HL-60 (cell line): Measurements from ENCODE around the gene TP53I3.
A peak's percentile ranks its signal among the peaks of the same experiment; 100 is the strongest.

Experiments
- DNase-seq, 2 experiments: peaks; one replicate each; pipeline ENCODE4 v3.0.0-alpha.2; 2010 to 2020; ENCODE audit warnings: low read depth in 1 of 2, low spot score in 1 of 2
- H3K27ac ChIP-seq: fragments of 250-450 bp; sonication (Bioruptor Pico); replicated peaks from 2 replicates; pipeline ENCODE4 v1.5.1; 2020; ENCODE audit warnings: mild to moderate bottlenecking, moderate library complexity
- H3K27me3 ChIP-seq: fragments of 250-450 bp; sonication (Bioruptor Pico); 2 replicates; pipeline ENCODE4 v1.5.1; 2021; ENCODE audit warnings: mild to moderate bottlenecking, moderate library complexity; ENCODE audit not compliant: insufficient read depth, poor library complexity, severe bottlenecking
- H3K4me3 ChIP-seq: replicated peaks from 2 replicates; pipeline ENCODE4 v1.5.1; 2011; ENCODE audit warnings: mild to moderate bottlenecking, control low read depth, low read length; ENCODE audit not compliant: insufficient read depth
- CTCF ChIP-seq: IDR thresholded peaks from one replicate; pipeline ENCODE4 v1.5.1; 2011; ENCODE audit warnings: low read length, control low read depth, inconsistent platforms; ENCODE audit not compliant: insufficient read depth
- GABPA ChIP-seq: IDR thresholded peaks from 2 replicates; pipeline ENCODE4 v1.6.1; 2012; ENCODE audit warnings: low read depth
- POLR2AphosphoS5 ChIP-seq: IDR thresholded peaks from 2 replicates; pipeline ENCODE4 v1.6.1; 2012; ENCODE audit warnings: low read depth
- REST ChIP-seq: IDR thresholded peaks from 2 replicates; pipeline ENCODE4 v1.6.1; 2012; ENCODE audit warnings: low read depth; ENCODE audit not compliant: insufficient replicate concordance
- SPI1 ChIP-seq: IDR thresholded peaks from 2 replicates; pipeline ENCODE4 v1.6.1; 2012; ENCODE audit warnings: low read depth, mild to moderate bottlenecking, borderline replicate concordance

Gene TP53I3

GRCh38 chr2:24076849-24077534 lies 7.6 kb downstream of the TP53I3 start:
- H3K27me3 ChIP-seq: no peaks in the 10 kb centered on the region
- peak overlapping the region; percentile 86 for H3K27ac ChIP-seq
- TF ChIP-seq GABPA (no peak), SPI1 (no peak), REST (peak; percentile 37)
- peak; percentile 26 to 61 for DNase-seq
- peak overlapping the region; percentile 72 for H3K4me3 ChIP-seq

DNA sequence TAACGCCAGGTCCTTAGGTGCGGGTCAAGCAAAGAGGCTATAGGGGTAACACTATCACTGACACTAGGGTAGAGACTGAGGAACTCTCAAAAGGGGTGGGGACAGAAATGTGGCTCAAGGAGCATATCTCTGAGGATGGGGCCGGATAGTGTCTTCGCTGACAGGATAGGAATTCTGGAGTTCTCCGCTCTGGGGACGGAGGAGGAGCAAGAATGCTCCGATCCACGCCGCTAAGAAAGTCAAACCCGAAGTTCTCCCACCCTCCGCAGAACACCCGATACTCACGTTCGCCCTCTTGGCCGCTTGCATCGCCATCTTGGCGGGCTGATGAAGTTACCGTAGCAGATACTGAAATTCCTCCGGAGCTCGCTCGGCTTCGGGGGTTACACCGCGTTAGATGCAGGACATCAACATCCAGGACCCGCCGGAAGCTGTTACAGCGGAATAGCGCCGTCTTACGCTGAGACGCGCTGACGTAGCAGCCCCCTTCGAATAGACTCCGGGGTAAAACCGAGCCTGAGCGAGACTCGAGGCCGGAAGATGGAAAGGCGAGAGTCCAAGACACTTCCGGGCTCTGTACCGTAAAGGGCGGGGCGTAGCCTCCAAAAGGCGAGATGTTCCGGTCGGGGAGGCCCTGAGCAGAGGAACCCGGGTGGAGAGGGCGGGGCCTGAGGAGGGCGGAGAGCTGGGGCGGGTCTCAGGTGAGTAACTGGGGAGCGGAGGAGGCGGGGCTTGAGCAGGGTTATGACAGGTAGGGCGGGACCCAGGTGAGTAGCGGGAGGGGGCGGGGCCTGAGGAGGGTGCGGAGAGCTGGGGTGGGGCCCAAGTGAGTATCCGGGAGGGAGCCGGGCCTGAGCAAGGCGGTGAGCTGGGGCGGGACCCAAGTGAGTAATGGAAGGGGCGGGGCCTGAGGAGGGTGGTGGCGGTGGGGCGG lies 8.5 kb downstream of the TP53I3 start, which contains the start of gene SF3B6:
Gene SF3B6, minus strand, starts transcription at position 412 of the 934 bp plus-strand sequence. Its CDS starts 97 bp downstream, at position 315.
- Histone ChIP-seq H3K27me3 (no peaks in the 10 kb centered on the region), H3K4me3 (peak within 1 kb of the TSS; percentile 72), H3K27ac (peak within 1 kb of the TSS; percentile 86)
- TF ChIP-seq CTCF (no peak), POLR2AphosphoS5 (peak; percentile 88), GABPA (peak; percentile 99), SPI1 (peak; percentile 56; the same call in 1 of the 2 replicates), REST (peak; percentile 67)
- DNase-seq: peak; percentile 99 to 100

DNA sequence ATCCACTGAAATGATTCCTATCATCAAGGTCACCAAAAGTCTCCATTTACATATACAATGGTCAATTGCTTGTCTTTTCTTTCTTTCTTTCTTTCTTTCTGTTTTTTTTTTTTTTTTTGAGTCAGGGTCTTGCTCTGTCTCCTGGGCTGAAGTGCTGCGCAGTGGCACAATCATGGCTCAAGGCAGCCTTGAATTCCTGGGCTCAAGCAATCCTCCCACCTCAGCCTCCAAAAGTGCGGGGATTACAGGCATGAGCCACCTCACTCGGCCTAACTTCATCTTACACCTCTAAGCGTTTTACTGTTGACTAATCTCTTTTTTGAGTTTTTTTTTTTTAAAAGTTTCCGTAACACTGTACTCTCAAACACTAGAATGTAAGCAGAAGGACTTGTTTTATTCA lies 9.4 kb downstream of the TP53I3 start:
- no peak for TF ChIP-seq GABPA
- no peak for TF ChIP-seq REST
- no peak for TF ChIP-seq POLR2AphosphoS5
- no peak for TF ChIP-seq CTCF
- TF ChIP-seq SPI1: no peak
- Histone ChIP-seq H3K27ac (peak overlapping the region; percentile 86; the same call in 1 of the 2 replicates), H3K27me3 (no peaks in the 10 kb centered on the region), H3K4me3 (peak overlapping the region; percentile 72)
- no peak for DNase-seq
